ENCODE measurements around the gene FANCM. TPM values are rescaled to one million over a fixed set of nuclear protein-coding genes. Genes with fewer than 3 reads are reported as not detected.
A peak's percentile ranks its signal among the peaks of the same experiment; 100 is the strongest.

FANCM gene
- 10 to 100 TPM; 10.3 to 13.8 (median 13.1) TPM for polyA plus RNA-seq (ENCODE audit: insufficient read length in 4 of 4)

DNA sequence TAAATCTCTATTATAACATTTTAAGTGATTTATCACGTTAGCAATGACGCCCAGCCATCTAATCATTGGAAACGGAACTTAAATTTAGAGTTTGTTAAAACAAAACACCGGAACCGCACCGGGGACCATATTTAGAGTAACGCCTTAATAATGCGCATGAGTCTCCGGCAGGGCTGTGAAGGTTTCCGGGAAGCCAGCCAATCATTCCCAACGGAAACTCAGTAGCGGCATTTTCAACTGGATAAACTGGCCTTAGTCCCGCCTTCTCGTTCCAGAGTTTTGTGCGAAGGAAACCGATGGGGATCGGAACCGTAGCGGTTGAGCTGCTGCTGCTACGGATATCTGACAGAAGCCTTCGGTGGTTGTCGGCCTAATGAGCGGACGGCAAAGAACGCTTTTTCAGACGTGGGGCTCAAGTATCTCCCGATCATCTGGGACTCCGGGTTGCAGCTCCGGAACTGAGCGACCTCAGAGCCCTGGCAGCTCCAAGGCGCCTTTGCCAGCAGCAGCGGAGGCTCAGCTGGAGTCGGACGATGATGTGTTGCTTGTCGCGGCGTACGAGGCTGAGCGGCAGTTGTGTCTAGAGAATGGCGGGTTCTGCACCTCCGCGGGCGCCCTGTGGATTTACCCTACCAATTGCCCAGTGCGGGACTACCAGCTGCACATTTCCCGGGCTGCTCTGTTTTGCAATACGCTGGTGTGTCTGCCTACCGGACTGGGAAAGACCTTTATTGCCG is at the start of gene FANCM:
FANCM (plus strand) TSS at position 272 of the 737 bp plus-strand sequence; CDS start at position 374, 102 bp downstream.
- peak; percentile 94 to 99 (median 98) for DNase-seq (ENCODE audit: low read depth in 4 of 4, low spot score in 3 of 4)

DNA sequence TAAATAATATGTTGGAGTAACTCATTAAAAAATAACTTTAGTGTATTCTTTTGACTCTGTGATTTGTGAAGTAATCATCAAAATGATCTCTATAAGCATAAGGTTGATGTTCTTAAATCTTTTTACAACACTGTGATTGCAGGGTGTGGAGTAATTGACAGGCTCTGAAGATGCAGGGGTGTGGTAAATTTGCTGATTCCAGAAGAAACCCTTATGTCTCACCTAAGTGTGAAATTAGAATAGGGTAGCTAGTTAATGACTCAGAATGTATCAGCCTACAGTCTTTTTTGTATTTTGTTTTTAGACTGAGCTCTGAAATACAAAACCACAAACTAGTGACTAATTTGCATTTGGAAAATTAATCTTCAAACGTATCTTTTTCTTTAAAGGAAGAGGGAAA is 45.9 kb upstream of the FANCM start:
- no peak for DNase-seq (ENCODE audit: low read depth in 4 of 4, low spot score in 3 of 4)

- no peak for DNase-seq (ENCODE audit: low read depth in 4 of 4, low spot score in 3 of 4)
These were observed 44.0 kb upstream of the FANCM start for GRCh38 chr14:45091710-45092109.

- no peak for DNase-seq (ENCODE audit: low read depth in 4 of 4, low spot score in 3 of 4)
These were observed 41.5 kb upstream of the FANCM start for GRCh38 chr14:45094275-45094674.

DNA sequence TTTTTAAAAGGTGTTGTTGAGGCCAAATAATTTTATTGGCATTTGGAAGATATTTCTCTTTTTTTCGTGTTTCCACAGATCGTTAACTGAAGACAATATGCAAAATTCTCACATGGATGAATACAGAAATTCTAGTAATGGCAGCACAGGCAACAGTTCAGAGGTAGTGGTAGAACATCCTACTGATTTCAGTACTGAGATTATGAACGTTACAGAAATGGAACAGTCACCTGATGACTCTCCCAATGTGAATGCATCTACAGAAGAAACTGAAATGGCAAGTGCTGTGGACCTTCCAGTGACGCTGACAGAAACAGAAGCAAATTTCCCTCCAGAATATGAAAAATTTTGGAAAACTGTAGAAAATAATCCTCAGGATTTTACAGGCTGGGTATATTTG is 40.6 kb upstream of the FANCM start:
- DNase-seq (ENCODE audit: low read depth in 4 of 4, low spot score in 3 of 4) = no peak

DNA sequence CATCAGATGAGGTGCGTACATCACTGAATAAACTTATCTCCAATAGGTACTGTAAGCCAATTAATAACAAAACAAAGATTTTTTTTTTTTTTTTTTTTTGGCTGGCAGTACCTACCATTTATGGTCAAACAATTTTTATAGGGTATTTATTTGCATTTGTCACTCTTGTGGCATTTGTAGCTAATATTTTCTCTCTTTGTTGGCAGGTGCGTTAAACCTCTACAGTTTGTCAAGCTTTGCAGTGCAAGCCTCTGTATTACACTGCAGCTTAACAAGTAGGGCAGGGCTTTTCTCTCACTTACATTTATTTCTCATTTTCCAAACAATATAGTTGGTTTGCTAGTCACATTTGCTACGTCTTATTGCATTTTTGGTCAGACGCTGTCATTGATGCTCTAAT is 39.5 kb upstream of the FANCM start:
- DNase-seq (ENCODE audit: low read depth in 4 of 4, low spot score in 3 of 4) = no peak

DNA sequence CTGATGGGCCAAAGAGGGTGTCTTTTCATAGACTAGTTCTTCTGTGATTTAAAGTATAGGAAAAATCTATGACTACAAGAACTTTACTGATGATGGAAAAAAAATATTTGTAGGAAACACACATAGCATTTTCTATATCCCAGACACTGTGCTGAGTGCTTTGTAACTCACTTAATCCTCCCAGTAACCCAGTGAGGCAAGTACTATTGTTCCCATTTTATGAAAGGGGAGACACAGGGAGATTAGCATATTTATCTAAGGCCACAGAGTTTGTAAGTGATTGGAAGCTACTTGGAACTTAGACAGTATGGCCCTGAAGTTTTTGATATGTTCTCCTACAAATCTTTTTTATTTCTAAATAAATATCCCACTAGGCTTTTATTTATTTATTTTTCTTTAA is 31.9 kb upstream of the FANCM start:
- DNase-seq (ENCODE audit: low read depth in 4 of 4, low spot score in 3 of 4) = no peak

GRCh38 chr14:45104561-45104960 is 31.2 kb upstream of the FANCM start:
- no peak for DNase-seq (ENCODE audit: low read depth in 4 of 4, low spot score in 3 of 4)

DNA sequence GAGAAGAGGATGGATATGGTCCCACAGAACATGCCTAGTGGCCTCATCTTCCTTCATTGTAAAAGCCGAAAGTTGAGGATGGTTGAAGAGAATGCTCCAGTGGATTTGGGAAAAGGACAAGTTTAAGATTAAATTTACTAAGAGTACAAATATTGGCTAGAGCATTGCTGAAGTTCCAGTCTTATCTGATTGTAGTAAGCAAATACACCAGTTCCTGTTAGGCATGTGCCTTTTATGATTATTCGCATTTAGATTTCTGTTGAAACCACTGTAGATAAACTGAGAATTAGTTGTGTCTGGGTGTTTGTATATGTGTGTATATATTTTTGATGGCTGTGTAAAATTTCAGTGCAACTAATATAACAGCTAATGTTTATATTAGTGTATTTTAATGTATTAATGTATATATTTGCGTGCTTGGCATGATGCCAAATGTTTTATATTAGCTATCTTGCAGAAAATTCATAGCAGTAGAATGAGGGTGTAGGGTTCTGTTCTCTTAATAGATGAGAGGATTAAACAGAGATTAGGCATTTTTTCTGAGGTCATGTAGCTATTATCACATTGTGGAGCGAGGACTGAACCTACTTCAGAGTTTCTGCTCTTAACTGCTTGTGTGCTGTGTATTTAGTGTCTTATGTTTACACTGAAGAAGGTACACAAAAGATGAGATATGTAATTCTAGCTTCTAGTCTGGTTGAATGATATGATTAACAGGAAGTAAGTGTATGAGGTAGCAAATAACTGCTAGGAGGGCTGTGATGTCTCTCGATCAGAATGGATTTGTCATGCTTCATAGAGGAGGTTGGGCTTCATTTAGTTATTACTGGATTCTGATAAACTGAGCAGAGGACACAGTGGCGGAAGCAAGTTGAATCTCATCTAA is 22.6 kb upstream of the FANCM start:
- no peak for DNase-seq (ENCODE audit: low read depth in 4 of 4, low spot score in 3 of 4)

DNA sequence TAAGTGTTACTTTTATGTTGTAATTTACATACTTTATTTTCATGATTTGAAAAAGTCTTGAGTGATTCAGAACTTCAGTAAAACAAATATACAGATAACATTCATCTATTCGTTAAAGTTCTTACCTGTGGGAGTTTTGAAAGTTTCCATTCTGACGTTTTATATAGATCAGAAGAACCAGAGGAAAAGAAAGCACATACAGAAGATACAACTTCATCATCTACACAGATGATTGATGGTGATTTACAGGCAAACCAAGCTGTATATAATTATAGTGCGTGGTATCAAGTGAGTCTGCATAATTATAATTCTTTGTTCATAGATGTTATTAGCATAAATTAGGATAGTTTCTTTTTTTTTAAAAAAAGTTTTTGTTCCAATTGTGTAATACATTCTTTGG is 21.4 kb upstream of the FANCM start:
- DNase-seq (ENCODE audit: low read depth in 4 of 4, low spot score in 3 of 4) = no peak

- DNase-seq (ENCODE audit: low read depth in 4 of 4, low spot score in 3 of 4) = no peak
These were observed 17.1 kb upstream of the FANCM start for GRCh38 chr14:45118594-45118993.

- no peak for DNase-seq (ENCODE audit: low read depth in 4 of 4, low spot score in 3 of 4)
These were observed 15.6 kb upstream of the FANCM start for GRCh38 chr14:45120096-45120495.

DNA sequence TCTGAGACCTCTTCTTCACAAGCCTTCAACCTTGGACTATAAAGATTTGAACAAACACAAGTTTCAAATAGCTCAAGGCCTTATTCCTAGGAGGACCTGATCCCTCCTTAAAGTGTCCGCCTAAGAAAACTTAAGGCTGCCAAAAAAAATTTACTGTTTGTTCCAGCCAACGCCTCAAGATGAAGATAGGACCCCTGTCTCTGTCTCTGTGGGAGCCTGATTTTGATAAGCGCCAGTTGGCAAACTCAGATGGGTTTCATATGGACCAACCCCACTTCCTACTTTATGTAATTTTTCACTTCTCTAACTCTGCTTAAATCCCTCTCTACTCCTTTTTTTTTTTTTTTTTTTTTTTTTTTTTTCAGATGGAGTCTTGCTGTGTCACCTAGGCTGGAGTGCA is 12.5 kb upstream of the FANCM start:
- DNase-seq (ENCODE audit: low read depth in 4 of 4, low spot score in 3 of 4) = no peak

- DNase-seq (ENCODE audit: low read depth in 4 of 4, low spot score in 3 of 4) = no peak
These were observed 10.0 kb upstream of the FANCM start for GRCh38 chr14:45125754-45126153.

DNA sequence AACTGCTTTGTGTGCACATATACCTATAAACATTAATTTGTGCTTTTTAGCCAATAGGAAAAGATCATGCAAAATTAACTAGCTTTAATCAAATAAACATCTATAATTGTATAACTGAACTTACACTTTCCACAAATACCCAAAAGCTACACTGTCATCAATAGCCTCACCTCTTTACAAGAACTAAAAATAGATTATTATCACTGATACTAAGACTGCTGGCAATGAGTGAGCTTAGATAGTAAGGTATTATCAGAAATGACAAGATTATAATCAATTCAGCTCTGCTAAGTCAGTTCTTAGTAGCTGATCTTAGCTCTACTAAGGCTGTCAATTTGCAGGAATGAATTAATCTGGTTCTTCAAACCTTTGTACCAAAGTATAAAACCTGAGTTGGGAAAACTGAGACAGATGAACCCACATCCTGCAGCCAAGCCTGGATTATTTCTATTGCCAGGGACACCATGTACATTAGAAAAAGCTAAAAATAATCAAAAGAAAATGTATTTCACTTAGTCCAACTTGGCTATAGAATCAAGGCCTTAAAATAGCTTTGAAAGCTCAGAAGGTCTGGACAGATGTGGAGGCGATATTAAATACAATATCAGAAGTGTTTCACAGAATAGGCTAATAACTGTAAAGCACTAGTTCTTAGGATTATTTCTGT is 6.6 kb upstream of the FANCM start:
- DNase-seq (ENCODE audit: low read depth in 4 of 4, low spot score in 3 of 4) = no peak

- DNase-seq (ENCODE audit: low read depth in 4 of 4, low spot score in 3 of 4) = no peak
These were observed 2.1 kb upstream of the FANCM start for GRCh38 chr14:45133683-45134050.

GRCh38 chr14:45134051-45134958 is 1.4 kb upstream of the FANCM start, which contains the start of gene FKBP3:
FKBP3 (minus strand) TSS chr14:45134481; CDS start chr14:45134456, 25 bp downstream.
- peak; percentile 91 to 97 (median 96) for DNase-seq (ENCODE audit: low read depth in 4 of 4, low spot score in 3 of 4)

GRCh38 chr14:45135156-45135555 is 574 bp upstream of the FANCM start:
- DNase-seq (ENCODE audit: low read depth in 4 of 4, low spot score in 3 of 4) = peak in 3 of 4 donors; percentile 0 to 19 (median 18)

- no peak for DNase-seq (ENCODE audit: low read depth in 4 of 4, low spot score in 3 of 4)
These were observed 669 bp downstream of the FANCM start for GRCh38 chr14:45136399-45136798.

GRCh38 chr14:45140661-45141187 is 5.0 kb downstream of the FANCM start:
- no peak for DNase-seq (ENCODE audit: low read depth in 4 of 4, low spot score in 3 of 4)
